ENCODE data around the gene RYR3.

DNA sequence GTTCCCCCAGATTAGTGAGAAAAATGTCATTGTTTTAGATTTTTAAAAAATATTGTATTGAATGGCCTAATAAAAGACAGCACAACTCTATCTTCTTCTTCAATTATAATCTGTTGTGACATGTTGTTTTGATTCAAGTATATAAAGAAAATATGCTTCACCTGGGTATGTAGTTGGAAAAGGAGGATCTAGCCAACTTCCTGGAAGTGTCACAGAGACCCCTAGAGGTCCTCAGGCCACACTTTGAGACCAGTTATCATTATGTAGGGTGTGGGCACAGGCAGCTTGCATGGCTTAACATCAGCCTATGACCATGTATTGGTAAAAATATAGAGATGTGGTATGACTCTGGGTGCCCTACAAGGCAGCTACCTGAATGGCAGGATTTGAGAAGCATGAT is 14.7 kb upstream of the RYR3 start:
- TF ChIP-seq CTCF (conservative IDR thresholded peaks at IDR 0.05; ENCODE audit: low read depth, low read length) (no peak), EZH2 (IDR thresholded peaks at IDR 0.05; ENCODE audit: borderline replicate concordance, low read depth, low read length, poor library complexity, severe bottlenecking) (no peak)

Data from A673 (cell line).